Activated CD4-positive, alpha-beta T cell treated with anti-CD3 and anti-CD28 coated beads, Interleukin-2, amount 10 ng/mL, durations not matched to agents 24 days and 14 days (primary cell): ENCODE results near the gene GTF2B. TPM values are rescaled to one million over a fixed set of nuclear protein-coding genes. Genes with fewer than 3 reads are reported as not detected.
"Not testable (repeated sequence)": the region's sequence is repeated elsewhere in the genome, so short reads cannot be mapped to it uniquely, and the experiment has no call there.

Experiments
- DNase-seq: peaks from one replicate; pipeline ENCODE4 v3.0.0; 2022
- H3K27ac Mint-ChIP-seq: one replicate; pipeline ENCODE4 v1.8.0; 2022; ENCODE audit warnings: mild to moderate bottlenecking, mixed read lengths
- H3K27me3 Mint-ChIP-seq: one replicate; pipeline ENCODE4 v1.8.0; 2022; ENCODE audit warnings: mixed read lengths
- H3K36me3 Mint-ChIP-seq: one replicate; pipeline ENCODE4 v1.8.0; 2022; ENCODE audit warnings: low read depth, mild to moderate bottlenecking, mixed read lengths
- H3K4me1 Mint-ChIP-seq: one replicate; pipeline ENCODE4 v1.8.0; 2021; ENCODE audit warnings: mixed read lengths
- H3K4me3 Mint-ChIP-seq: one replicate; pipeline ENCODE4 v1.8.0; 2022; ENCODE audit warnings: mild to moderate bottlenecking, moderate library complexity, mixed read lengths
- H3K9me3 Mint-ChIP-seq: one replicate; pipeline ENCODE4 v1.8.0; 2021; ENCODE audit warnings: mixed read lengths
- intact Hi-C: fragments of 100-400 bp; cut with micrococcal nuclease; formaldehyde crosslinking; loops from one replicate; pipeline ENCODE4 v1.15.1; 2023
- total RNA-seq: library from RNA; stranded (reverse); gene quantifications from 2 replicates; pipeline ENCODE4 v1.2.3, GENCODE V29; 2022

The GTF2B gene
- total RNA-seq, 1 donor from 2014 or later = 42.2 TPM

DNA sequence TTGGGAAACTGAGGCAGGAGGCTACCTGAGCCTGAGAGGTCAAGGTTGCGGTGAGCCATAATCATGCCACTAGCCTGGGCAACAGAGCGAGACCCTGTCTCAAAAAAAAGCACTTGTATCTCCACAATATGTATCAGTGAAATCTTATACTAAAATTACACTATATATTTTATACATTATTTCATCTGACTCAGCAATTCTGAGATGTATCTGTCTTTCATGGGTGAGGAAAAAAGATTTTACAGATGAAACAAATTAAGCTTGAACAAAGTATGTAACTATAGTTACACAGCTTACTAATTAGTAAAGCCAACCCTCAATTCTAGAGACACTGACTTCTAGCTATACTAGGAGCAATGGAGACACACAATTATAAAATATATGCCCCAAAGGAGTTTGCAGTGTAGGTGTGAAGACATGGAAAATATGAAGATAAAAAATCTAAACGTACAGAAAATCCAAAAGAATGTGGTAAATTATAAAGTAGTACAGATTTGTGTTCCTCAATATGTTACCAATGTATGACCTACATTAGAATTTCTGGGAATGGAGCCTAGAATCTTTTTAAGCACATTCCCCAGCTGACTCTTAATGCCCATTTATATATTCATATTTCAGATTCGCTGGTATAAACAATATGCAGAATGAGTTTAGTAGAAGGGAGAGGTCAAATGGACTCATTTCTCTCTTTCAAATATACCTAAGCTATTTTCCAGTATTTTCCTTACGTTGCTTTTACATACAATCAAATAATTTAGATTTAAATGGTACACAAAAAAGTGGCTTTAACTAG lies 14.6 kb downstream of the GTF2B start:
- no peak for DNase-seq
- intact Hi-C loops = loop anchor here (1.0 to 5.0 kb wide), 5 partner anchors 14 to 269 kb away; partner anchors contain the start of gene GTF2B
- Mint-ChIP-seq H3K4me1 (peaks cover 17% of the 10 kb centered on the region), H3K27ac (no peak overlapping the region), H3K9me3 (no peaks in the 10 kb centered on the region), H3K36me3 (peaks cover 22% of the 10 kb centered on the region), H3K27me3 (no peaks in the 10 kb centered on the region), H3K4me3 (no peak overlapping the region)

DNA sequence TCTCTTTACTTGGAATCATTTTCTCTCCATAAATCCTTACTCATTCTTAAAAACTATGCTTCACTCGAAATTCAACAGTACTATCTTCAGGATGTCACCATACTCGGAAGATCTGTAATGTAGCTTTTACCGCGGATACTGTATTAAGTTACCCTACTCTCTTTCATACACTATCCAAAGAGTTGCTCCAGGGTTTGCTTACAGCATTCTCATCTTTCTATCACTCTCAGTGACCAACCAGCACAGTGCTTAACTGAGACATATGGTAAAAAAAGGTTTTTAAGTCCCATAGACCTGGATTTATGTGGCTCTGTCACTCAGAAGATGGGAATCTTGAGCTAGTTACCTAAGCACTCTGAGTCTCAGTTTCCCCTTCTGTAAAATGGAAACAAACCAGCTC lies 15.8 kb downstream of the GTF2B start:
- no peak overlapping the region for H3K27ac Mint-ChIP-seq
- no peak overlapping the region for H3K4me3 Mint-ChIP-seq
- peaks cover 24% of the 10 kb centered on the region for H3K36me3 Mint-ChIP-seq
- H3K4me1 Mint-ChIP-seq = peaks cover 17% of the 10 kb centered on the region
- no peaks in the 10 kb centered on the region for H3K27me3 Mint-ChIP-seq
- intact Hi-C loops = loop anchor here (5.0 kb wide), 1 partner anchor 268 kb away; no protein-coding TSS in a partner anchor
- no peak for DNase-seq
- no peaks in the 10 kb centered on the region for H3K9me3 Mint-ChIP-seq

DNA sequence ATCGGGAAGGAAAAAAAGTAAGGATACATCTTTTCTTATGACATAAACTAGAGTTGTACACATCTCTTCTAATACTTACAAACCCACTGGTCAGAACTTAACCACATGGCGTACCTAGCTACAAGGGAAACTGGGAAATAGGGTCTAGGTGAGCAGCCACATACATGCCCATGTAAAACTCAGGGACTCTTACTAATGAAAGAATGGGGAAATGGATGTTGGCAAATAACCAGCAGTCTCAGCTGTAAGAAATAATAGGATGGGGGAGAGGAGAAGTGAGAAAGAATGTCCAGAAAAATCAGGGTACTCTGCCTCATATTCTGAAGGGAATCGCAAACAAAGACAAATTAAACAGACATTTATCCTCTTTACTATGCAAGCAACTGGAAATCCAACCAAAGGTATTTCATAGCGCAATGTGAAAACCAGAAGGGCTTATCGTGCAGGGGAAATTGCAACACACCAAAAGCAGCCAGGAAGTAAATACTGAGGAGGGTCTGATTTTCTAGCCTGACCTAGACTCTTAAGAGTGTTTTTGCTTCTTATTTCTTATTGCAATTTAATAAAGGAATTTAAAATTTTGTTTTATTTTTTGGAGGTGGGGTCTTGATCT lies 17.5 kb downstream of the GTF2B start:
- Mint-ChIP-seq H3K9me3 (no peaks in the 10 kb centered on the region), H3K36me3 (peaks cover 21% of the 10 kb centered on the region), H3K4me3 (no peak overlapping the region), H3K27me3 (no peaks in the 10 kb centered on the region), H3K4me1 (peaks cover 17% of the 10 kb centered on the region), H3K27ac (peak overlapping the region; percentile 38)
- DNase-seq = no peak
- intact Hi-C loops = no loop called here

DNA sequence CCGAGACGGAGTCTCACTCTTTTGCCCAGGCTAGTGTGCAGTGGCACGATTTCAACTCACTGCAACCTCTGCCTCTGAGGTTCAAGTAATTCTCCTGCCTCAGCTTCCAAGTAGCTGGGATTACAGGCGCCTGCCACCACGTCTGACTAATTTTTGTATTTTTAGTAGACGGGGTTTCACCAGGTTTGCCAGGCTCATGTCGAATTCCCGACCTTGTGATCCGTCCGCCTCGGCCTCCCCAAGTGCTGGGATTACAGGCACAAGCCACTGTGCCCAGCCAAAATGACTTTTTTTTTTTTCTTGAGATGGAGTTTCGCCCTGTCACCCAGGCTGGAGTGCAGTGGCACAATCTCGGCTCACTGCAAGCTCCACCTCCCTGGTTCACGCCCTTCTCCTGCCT lies 21.7 kb downstream of the GTF2B start:
- intact Hi-C loops = loop anchor here (5.0 kb wide), 1 partner anchor 207 kb away; no protein-coding TSS in a partner anchor
- not testable (repeated sequence) for H3K4me3 Mint-ChIP-seq, H3K27me3 Mint-ChIP-seq, H3K9me3 Mint-ChIP-seq, DNase-seq, H3K27ac Mint-ChIP-seq
- Mint-ChIP-seq H3K36me3 (peaks cover 30% of the 10 kb centered on the region), H3K4me1 (peaks cover 37% of the 10 kb centered on the region)

DNA sequence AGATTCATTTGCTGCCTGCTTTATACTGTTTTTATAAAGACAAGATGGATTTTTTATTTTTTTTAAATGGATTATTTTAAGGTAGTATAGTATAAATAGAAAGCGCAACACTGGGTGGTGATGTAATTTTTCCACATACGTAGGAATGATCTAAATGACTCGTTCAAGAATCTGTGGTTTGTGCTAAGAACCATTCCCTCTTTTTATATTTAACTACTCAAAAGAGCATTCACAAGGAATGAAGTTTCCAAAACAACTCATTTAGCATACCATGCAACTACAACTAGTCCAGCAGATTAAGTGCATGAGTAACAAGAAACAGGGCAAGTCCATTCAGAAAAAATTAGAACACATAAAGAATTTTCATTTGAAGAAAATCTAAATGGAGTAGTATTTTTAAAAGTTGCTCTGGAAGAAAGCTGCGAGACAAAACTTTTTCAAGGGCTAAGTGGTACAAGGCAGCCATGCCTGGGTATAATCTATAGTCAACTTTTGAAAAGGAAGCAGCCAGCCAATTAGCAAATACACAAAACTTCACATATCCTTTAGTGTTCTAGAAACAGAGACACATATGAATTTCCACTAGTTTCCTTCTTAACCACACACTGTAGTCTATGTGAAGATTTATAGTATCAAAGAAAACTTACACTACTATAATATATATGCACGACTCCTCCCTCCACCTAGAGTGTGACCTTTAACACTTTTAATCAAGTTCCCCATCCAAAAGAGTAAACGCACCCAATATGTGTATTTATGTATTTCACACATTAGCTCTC lies 23.4 kb downstream of the GTF2B start:
- H3K4me1 Mint-ChIP-seq = peaks cover 36% of the 10 kb centered on the region

DNA sequence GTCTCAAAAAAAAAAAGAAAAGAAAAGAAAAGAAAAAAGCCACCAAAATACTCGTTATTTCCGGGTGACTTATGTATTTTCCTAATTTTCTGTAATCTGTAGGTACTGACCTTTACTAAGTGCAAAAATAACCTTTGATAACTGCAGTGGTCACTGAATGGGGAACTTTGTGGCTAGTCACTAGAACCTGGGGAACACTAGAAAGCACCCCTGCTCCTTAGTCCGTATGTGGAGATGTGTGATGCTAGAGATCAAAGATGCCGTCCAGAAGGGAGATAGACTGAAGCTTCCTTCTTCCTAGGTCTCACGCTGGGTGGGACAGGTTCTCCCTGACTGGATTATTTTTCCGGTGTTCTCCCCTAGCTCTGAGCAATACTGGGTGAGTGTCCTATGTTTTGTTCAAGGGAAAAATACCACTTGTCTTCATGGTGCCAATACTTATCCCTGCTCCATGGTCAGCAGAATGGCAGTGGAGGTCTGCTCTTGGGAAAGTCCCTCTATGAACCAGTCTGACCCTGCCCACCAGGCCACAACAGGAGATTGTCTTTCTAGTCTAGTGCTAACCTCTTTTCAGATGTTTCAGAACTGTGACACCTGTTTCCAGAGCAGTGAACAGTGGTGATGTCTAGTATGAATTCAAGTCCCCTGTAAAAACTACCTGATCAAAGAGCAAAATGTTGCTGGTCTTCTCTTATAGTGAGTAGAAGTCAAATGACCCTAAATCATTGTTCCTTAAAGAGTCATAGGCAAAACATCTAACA lies 39.9 kb downstream of the GTF2B start:
- H3K27ac Mint-ChIP-seq = peak overlapping the region; percentile 3

More for the DNA sequence above, 23.4 kb downstream of the GTF2B start:
- no peak for DNase-seq
- Mint-ChIP-seq H3K4me3 (peak overlapping the region; percentile 69), H3K9me3 (no peaks in the 10 kb centered on the region), H3K27ac (peak overlapping the region; percentile 82), H3K27me3 (no peaks in the 10 kb centered on the region), H3K36me3 (peaks cover 31% of the 10 kb centered on the region)
- intact Hi-C loops = loop anchor here (1.0 to 5.0 kb wide), 2 partner anchors 23 to 206 kb away; partner anchors contain the start of gene GTF2B

DNA sequence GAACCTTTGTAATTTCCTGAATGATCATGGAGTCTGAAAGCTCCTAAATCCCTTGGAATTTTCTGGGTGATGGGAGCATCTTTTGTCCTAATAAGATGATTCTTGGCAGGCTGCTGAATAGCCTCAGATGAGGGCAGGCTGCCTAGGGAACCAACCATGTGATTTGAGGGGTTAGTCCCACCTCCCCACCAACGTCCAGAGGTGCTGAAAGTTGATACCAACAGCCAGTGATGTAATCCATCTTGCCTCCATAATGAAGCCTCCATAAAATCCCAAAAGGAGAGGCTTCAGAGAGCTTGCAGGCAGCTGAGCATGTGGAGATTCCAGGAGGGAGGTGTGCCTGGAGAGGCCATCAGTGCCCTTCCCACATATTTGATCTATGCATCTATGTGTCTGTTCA lies 43.7 kb downstream of the GTF2B start:
- H3K27me3 Mint-ChIP-seq = no peaks in the 10 kb centered on the region
- DNase-seq = no peak
- peaks cover 11% of the 10 kb centered on the region for H3K36me3 Mint-ChIP-seq
- H3K4me3 Mint-ChIP-seq = no peak overlapping the region
- H3K4me1 Mint-ChIP-seq = no peaks in the 10 kb centered on the region
- H3K27ac Mint-ChIP-seq = no peak overlapping the region
- H3K9me3 Mint-ChIP-seq = no peaks in the 10 kb centered on the region
- intact Hi-C loops = no loop called here

More for the DNA sequence above, 39.9 kb downstream of the GTF2B start:
- Mint-ChIP-seq H3K4me3 (no peak overlapping the region), H3K27me3 (no peaks in the 10 kb centered on the region), H3K36me3 (peaks cover 31% of the 10 kb centered on the region), H3K9me3 (no peaks in the 10 kb centered on the region), H3K4me1 (peaks cover 2% of the 10 kb centered on the region)
- intact Hi-C loops = no loop called here
- DNase-seq = no peak

DNA sequence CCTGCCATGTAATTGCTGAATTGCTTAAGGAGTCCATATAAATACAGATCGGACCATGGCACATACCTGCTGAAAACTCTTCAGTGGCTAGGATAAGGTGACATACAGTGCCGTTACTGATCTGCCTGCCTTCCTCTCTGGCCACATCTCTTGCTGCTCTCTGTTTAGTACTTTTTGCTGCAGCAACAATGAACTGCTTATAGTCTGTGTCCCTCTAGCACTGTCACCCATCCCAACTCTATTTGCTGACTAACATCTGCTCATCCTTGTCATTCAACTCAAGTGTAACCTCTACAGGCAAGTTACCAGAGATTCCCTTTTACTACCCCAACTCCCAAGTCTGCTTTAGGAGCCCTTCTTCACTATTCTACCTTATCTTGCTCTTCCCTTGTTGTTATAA lies 65.6 kb downstream of the GTF2B start:
- no peaks in the 10 kb centered on the region for H3K27me3 Mint-ChIP-seq

DNA sequence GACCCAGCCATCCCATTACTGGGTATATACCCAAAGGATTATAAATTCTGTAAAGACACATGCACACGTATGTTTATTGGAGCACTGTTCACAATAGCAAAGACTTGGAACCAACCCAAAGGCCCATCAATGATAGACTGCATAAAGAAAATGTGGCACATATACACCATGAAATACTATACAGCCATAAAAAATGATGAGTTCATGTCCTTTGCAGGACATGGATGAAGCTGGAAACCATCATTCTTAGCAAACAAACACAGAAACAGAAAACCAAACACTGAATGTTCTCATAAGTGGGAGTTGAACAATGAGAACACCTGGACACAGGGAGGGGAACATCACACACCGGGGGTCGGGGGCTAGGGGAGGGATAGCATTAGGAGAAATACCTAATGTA lies 71.7 kb downstream of the GTF2B start:
- intact Hi-C loops, H3K27me3 Mint-ChIP-seq, DNase-seq, H3K4me1 Mint-ChIP-seq, H3K27ac Mint-ChIP-seq, H3K9me3 Mint-ChIP-seq, H3K4me3 Mint-ChIP-seq: not testable (repeated sequence)
- peaks cover 41% of the 10 kb centered on the region for H3K36me3 Mint-ChIP-seq

More for the DNA sequence above, 65.6 kb downstream of the GTF2B start:
- no peak for DNase-seq
- no peak overlapping the region for H3K4me3 Mint-ChIP-seq
- H3K36me3 Mint-ChIP-seq = peaks cover 16% of the 10 kb centered on the region
- no peaks in the 10 kb centered on the region for H3K4me1 Mint-ChIP-seq
- no peak overlapping the region for H3K27ac Mint-ChIP-seq
- no peaks in the 10 kb centered on the region for H3K9me3 Mint-ChIP-seq
- intact Hi-C loops = no loop called here

DNA sequence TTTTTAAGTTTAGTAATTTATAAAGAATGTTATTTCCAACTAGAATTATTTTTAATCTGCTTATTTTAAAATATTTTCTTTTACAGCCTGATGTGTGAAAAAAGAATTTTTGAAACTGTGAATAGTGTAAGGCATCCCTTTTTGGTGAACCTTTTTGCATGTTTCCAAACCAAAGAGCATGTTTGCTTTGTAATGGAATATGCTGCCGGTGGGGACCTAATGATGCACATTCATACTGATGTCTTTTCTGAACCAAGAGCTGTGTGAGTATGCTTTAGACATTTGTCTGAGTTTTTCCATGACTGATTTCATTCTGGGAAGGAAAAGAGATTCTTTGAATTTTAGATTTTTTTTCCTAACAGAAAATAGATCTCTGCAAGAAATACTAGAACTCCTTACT lies 77.9 kb downstream of the GTF2B start:
- intact Hi-C loops = no loop called here
- Mint-ChIP-seq H3K4me1 (peaks cover 2% of the 10 kb centered on the region), H3K27ac (no peak overlapping the region), H3K36me3 (peaks cover 37% of the 10 kb centered on the region), H3K4me3 (no peak overlapping the region), H3K27me3 (no peaks in the 10 kb centered on the region), H3K9me3 (no peaks in the 10 kb centered on the region)
- DNase-seq = no peak

DNA sequence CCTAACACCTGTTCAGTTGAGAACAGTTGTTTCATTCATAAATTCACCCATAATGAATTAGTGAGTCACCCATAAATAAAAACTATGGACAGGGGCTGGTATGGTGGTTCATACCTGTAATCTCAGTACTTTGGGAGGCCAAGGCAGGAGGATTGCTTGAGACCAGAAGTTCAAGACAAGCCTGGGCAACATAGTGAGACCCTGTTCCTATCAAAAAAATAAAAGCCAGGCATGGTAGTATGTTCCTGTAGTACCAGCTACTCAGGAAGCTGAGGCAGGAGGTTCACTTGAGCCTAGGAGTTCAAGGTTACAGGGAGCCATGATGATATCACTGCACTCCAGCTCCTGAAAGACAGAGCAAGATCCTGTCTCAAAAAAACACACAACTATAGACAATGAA lies 79.0 kb downstream of the GTF2B start:
- Mint-ChIP-seq H3K9me3 (no peaks in the 10 kb centered on the region), H3K36me3 (peaks cover 28% of the 10 kb centered on the region), H3K4me1 (peaks cover 2% of the 10 kb centered on the region), H3K27ac (no peak overlapping the region), H3K4me3 (no peak overlapping the region), H3K27me3 (no peaks in the 10 kb centered on the region)
- DNase-seq = no peak
- intact Hi-C loops = no loop called here

DNA sequence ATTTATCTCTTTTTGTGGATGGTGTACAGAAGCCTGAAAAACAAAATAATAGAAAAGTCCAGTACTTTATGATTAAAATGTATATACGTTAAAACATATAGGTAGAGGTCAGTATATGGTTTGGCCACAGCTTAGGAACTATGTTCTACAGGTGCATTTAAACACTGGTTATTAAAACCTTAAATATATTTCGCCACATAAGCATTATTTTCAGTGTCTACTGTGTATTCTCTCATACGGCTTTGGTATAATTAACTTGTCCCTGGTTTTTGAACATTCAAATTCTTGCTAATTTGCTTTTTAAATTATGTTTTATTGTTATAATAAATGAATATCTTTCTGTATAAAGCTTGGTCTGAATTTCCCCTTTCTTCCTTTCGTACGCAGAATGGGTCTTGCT lies 87.9 kb downstream of the GTF2B start:
- no peaks in the 10 kb centered on the region for H3K27me3 Mint-ChIP-seq
- no peak for DNase-seq
- H3K36me3 Mint-ChIP-seq = peaks cover 47% of the 10 kb centered on the region
- intact Hi-C loops = no loop called here
- peaks cover 7% of the 10 kb centered on the region for H3K4me1 Mint-ChIP-seq
- H3K9me3 Mint-ChIP-seq = peaks cover 6% of the 10 kb centered on the region
- H3K27ac Mint-ChIP-seq = no peak overlapping the region
- no peak overlapping the region for H3K4me3 Mint-ChIP-seq

DNA sequence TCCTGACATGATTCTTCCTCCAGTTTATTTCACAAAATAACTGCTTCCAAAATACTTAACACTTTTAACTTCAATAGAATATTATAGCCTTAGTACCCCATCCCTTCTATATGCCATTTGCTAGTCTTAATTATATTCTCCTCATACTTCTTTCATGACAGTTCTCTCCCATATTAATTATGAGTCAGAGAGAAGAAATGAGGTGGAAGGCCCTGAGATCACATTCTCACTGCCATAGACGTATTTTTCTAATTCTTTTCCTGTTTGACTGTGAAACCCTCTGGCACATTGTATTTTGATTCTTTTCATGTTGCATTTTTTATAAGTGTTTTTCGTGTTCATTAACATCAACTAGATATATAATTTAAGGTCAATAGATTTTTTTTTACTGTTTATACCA lies 88.4 kb downstream of the GTF2B start:
- intact Hi-C loops = no loop called here
- Mint-ChIP-seq H3K27me3 (no peaks in the 10 kb centered on the region), H3K27ac (no peak overlapping the region), H3K9me3 (peaks cover 6% of the 10 kb centered on the region), H3K4me3 (no peak overlapping the region), H3K36me3 (peaks cover 49% of the 10 kb centered on the region), H3K4me1 (peaks cover 7% of the 10 kb centered on the region)
- DNase-seq = no peak
